Inflammatory macrophage treated with lipopolysaccharide for 4 hours (primary cell): ENCODE data around the gene ASB18.

Source experiments
- DNase-seq: peaks from one replicate; pipeline ENCODE4 v3.0.0-alpha.2; 2020

Gene ASB18

DNA sequence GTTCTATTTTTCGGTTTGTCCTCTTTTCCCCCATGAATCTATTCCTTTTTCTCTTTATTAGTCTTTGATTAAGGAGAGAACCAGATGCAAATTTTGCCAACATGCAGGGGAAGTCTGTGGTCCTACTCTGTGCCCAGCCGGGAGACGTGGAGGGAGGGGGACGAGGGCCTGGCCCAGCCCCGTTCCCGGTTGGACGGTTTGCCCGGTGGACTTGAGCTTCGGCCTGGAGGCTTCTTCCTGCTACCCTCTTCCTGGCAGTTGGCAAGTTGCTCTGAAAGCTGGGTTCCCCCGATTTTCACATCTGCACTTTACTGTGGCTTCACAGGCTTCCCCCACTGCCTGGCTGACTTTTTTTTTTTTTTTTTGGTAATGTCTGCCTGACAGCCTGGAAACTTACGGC is 56.7 kb downstream of the ASB18 start:
- DNase-seq = no peak

- DNase-seq = no peak
Measured at GRCh38 chr2:236205867-236206645, 58.1 kb downstream of the ASB18 start.

- DNase-seq = no peak
Measured at GRCh38 chr2:236204953-236205352, 59.3 kb downstream of the ASB18 start.

GRCh38 chr2:236200378-236200777 is 63.8 kb downstream of the ASB18 start:
- no peak for DNase-seq

DNA sequence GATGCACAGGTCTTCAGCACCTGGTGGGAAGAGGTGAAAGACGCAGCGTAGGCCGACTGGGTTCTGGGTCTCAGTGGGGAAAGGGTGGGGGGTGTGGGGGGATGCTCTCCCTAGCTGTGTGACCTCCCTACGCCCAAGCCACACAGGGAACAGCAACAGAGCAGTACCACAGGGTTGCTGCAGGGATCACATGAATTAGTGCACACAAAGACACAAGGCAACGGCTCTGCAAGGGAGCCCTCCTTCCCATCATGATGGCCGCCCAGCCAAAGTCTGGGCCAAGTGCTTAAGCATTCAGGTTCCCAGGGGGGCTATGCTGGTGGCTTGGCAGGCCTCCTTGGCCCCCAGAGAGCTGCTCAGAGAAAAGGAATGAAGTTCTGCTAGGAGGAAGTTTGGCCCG is 67.8 kb downstream of the ASB18 start:
- DNase-seq = no peak

GRCh38 chr2:236195726-236196125 is 68.5 kb downstream of the ASB18 start:
- DNase-seq = no peak

- no peak for DNase-seq
Measured at GRCh38 chr2:236194786-236195185, 69.4 kb downstream of the ASB18 start.

DNA sequence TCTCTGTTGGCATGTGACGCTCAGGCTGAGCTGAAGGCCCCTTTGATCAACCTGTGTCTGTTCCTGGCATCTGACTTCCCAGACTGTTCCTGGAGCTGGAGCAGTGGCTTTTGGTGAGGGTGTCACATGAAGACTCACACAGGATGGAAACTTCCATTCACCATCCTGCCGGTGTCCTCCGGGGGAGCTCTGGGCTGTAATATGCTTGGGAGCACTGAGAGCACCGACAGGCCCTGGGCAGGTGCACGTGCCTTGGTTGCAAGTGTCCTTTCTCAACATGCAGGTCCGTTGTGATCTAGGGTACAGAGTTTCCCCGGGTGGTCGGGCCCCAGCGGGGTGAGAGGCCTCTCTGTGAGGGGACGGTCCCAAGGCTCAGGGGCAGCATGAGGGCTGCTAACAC is 71.2 kb downstream of the ASB18 start:
- no peak for DNase-seq

DNA sequence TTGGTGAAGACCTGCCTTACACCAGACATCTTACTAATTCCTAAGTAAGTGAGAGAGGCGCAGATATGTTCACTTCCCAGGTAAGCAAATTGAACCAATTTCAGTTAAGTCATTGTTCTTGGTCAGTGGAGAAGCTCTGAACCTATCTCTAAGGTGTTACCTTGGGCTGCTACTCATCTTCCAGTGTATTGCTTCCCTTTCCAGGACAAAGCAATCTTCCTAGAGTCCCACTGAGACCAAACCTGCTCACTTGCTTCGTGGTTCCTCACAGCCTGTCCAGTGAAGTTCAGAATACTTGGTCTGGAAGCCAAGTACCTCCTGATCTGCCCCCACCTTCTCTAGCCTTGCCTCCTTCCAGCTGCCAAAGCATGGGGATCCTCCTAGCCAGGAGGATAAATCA is 73.5 kb downstream of the ASB18 start:
- no peak for DNase-seq

- no peak for DNase-seq
Measured at GRCh38 chr2:236184701-236185100, 79.5 kb downstream of the ASB18 start.

GRCh38 chr2:236180831-236181453 is 83.3 kb downstream of the ASB18 start:
- peak; percentile 42 for DNase-seq

DNA sequence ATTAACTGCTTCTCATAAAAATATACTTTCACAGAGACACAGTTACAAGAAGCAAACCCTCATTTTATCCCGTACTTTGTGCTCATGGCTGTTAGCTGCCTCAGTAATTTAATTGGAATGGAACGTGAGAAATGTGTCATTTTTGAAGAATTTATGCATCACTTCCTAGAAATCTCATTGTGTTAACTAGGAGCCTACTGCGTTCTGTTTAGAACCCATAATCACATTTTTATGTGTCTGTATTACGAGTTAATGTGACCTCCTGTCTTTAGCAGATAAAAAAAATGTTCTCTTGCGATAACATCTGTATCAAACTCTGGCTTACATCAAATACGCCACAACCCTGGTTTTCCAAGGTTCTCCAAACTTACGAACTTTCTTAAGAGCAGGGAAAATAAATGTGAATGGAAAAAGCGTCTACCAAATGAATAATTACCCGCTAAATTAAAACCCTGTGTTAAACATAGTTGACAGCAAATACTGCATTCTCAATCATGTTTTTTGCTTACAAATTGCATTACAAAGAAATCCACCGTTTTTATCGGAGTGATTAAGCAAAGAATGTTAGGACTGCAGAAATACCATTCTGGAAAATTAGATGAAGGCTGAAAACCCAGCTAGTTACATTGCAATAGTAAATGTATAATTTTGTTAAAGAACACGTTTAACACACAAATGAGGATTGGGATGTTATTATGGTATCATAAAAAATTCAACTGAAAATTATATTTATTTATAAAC is 84.0 kb downstream of the ASB18 start:
- DNase-seq = no peak

GRCh38 chr2:236179236-236180075 is 84.8 kb downstream of the ASB18 start:
- DNase-seq = no peak

DNA sequence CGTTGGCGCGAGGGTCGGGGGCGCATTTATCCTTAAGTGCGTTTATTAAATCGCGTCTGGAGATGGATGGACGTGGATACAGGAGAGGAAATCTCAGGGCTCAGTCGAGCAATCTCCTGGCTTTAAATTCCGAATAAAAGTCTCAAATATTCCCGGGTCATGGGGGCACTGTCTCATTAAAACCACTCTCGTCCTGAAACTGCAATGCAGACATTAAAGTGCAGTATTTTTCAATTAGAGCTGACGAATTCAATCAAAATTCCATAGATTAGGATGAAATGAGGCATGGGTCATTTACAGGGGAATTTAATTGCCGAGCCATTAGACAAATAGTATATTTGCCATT is 85.3 kb downstream of the ASB18 start:
- DNase-seq = no peak

DNA sequence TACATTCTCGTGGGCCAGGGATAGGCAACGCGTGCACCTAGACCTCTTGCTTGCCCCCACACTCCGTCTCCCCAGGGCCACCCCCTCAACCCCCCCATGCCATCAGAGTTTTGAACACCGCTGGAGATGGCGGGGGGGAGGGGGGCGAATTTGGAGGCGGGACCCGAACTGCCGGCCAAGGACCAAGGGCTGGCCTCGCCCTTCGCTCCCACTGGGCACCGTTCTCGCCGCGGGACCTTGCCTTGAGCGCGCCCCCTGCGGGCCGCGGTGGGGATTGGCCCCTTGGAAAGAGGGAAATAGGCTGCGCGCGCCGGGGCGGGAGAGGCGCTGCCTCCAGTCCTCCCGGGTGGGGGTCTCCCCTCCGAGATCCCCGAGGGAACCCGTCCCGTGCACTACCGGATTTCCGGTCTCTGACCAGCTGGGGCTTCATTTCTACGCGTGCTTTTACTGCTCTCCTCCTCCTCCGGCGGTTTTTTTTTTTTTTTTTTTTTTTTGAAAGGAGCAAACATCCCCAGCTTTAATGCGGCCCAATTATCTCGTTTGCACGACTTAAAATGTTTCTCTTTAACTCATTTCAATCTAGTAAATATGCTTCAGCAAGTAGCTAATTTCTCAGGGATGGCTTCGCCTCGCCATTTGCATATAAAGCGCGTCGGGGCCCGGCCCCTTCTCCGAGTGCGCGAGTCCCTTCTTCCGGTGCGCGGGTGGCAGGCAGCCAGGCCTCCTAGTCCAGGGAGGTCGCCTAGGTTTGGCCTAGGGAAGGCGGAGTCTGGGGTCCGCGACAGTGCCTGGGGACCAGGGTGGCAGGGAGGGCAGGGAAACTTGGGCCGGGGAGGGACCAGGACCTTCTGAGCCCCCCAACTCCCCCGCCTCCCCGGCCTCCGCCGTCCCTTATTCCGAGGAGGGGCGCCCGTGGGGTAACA is 86.0 kb downstream of the ASB18 start:
- peak; percentile 9 for DNase-seq

GRCh38 chr2:236177604-236177966 is 86.6 kb downstream of the ASB18 start:
- DNase-seq = no peak

DNA sequence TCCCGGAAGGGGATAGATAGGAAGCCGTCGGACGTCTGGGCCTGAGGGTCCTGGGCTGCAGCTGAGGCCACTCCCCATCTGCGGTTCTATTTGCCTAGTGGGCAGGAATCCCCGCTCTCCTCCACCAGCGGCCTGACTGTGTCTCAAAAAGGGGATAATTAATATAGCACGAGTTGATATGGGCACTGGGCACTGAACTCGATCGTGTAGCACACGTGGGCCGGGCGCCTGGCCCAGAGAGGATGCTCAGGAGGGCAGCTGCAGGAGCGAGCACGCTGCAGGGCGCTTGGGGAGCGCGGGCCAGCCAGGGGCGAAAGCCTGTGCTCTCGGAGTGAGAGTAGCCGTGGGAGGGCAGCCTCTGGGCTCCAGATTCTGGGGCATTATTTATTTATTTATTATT is 87.3 kb downstream of the ASB18 start:
- DNase-seq = no peak

- no peak for DNase-seq
Measured at GRCh38 chr2:236176417-236176816, 87.8 kb downstream of the ASB18 start.

- DNase-seq = peak; percentile 75
Measured at GRCh38 chr2:236175548-236176150, 88.6 kb downstream of the ASB18 start.

DNA sequence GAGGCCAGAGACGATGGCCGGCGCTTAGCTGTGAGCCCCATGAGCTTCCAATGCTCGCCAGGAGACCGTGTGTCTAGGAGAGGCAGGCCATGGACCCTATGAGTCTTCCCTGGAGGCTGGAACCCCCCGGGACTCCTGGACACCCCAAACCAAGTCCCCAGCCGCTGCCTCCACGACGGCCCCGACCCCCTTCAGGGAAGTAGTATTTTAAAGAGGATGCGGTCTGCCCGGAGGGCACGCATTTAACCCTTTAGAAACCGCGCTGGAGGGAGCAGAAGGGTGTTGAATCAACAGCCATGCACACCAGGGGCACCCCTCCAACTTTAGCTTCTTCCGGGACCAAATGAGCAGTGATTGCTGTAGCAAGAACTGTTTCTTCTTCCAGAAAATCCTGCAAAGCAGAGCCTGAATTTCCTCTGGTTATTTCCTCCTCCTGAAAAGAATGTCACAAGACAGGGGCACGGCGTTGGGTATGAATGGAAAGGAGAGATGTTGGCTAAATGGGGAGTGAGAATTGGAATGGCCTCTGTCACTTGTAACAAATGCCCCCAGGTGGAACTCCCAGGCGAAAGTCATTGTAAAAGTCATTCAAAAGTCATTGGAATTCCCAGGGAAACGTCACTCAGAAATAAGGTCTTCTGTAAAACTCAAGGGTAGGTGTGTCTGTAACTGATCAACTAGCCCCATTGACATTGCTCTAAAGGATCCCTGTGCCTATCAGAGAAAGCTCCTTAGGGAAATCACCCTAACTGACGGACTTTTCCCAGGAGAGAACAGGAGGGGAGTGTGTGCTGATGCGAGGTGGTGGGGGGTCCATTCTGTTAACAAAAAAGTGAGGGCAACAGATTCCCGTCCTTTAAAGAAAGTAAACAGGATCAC is 90.2 kb downstream of the ASB18 start:
- no peak for DNase-seq
